ENCODE measurements around the gene SEMA3A.

The SEMA3A gene

DNA sequence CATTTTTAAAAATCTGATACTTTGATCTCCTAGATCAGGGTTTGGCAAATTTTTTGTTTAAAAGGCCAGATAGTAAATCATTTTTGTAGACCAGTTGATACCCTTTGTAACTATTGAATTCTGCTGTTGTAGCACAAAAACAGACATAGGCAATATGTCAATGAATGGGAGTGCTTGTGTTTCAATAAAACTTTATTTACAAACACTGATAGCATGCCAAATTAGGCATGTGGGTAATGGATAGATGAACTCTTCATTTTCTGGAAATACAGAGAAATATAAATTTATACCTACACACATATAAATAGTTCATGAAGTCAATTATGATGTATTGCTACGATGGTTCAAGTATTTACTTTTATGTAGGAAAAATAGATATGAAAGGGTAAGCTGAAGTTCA lies 60.4 kb downstream of the SEMA3A start:
- Histone ChIP-seq H3K4me1 (no peaks in the 10 kb centered on the region), H3K27ac (no peak overlapping the region), H3K9me3 (no peaks in the 10 kb centered on the region), H3K27me3 (no peaks in the 10 kb centered on the region), H3K36me3 (no peaks in the 10 kb centered on the region), H3K4me3 (no peak overlapping the region)
- intact Hi-C loops (cut with DNase I; ENCODE audit: low total_unique reads) = no loop called here
- no peak for DNase-seq
- TF ChIP-seq, protein P1, sequence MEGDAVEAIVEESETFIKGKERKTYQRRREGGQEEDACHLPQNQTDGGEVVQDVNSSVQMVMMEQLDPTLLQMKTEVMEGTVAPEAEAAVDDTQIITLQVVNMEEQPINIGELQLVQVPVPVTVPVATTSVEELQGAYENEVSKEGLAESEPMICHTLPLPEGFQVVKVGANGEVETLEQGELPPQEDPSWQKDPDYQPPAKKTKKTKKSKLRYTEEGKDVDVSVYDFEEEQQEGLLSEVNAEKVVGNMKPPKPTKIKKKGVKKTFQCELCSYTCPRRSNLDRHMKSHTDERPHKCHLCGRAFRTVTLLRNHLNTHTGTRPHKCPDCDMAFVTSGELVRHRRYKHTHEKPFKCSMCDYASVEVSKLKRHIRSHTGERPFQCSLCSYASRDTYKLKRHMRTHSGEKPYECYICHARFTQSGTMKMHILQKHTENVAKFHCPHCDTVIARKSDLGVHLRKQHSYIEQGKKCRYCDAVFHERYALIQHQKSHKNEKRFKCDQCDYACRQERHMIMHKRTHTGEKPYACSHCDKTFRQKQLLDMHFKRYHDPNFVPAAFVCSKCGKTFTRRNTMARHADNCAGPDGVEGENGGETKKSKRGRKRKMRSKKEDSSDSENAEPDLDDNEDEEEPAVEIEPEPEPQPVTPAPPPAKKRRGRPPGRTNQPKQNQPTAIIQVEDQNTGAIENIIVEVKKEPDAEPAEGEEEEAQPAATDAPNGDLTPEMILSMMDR (IDR thresholded peaks at IDR 0.05) = no peak

DNA sequence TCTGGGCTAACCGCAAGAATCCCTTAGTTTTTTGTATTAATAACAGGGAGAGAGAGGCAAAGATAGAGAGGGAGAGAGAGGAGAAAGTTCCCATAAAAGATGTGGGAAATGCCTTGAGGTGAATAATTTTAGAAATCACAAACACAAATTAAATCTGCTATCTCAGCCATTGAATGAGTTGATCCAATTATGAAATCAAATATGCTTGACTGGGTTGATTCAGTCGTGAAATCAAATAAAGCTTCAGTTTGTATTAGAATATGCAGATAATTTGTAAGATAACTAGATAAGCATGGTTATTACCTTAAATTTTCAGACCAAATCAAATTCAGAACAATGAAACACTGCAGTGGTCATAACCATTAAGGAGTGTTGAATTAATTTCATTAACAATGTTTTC lies 68.9 kb downstream of the SEMA3A start:
- Histone ChIP-seq H3K36me3 (no peaks in the 10 kb centered on the region), H3K4me1 (no peaks in the 10 kb centered on the region), H3K4me3 (no peak overlapping the region), H3K27me3 (no peaks in the 10 kb centered on the region), H3K27ac (no peak overlapping the region), H3K9me3 (no peaks in the 10 kb centered on the region)
- TF ChIP-seq, protein P1 (IDR thresholded peaks at IDR 0.05) = no peak
- intact Hi-C loops (cut with DNase I; ENCODE audit: low total_unique reads) = no loop called here
- DNase-seq = no peak

- H3K4me1 ChIP-seq = no peaks in the 10 kb centered on the region
- no peak for DNase-seq
- no peak overlapping the region for H3K27ac ChIP-seq
- H3K9me3 ChIP-seq = no peaks in the 10 kb centered on the region
- TF ChIP-seq, protein P1 (IDR thresholded peaks at IDR 0.05) = no peak
- intact Hi-C loops (cut with DNase I; ENCODE audit: low total_unique reads) = no loop called here
- no peaks in the 10 kb centered on the region for H3K36me3 ChIP-seq
- H3K4me3 ChIP-seq = no peak overlapping the region
- no peaks in the 10 kb centered on the region for H3K27me3 ChIP-seq
These were observed 70.5 kb downstream of the SEMA3A start for GRCh38 chr7:84123965-84124547.

DNA sequence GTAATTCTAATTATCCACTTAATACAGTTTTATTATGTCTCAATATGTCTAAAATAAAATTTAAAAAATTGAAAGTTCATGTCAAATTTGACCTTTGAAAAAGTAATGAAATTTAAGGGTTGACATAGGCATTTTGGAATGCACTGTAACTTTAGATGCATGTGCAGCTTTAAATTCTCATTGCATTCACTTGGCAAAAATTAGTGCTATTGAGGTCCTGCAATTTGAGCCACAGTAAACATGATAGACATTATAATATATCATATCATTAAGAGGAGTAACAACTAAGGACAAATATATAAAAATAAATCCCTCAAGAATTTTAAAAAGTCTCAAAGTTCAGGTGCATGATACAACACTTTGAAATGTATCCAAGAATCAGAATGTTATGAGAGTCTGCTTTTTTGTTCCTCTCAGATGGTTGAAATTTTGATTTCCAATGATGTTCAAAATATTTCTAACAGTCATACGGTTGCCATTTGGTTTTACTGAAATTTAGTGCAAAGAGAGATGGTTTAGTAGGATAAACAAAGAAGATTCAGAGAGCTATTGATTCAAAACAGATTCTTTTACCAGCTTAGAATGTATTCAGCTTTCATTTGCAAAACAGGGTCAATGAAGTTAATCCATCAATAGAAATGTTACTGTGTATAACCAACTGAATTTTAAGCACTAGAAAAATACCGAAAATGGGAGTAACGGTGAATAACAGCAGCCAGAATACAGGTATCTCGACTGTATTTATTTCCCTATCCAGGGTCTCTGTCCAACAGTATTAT lies 71.8 kb downstream of the SEMA3A start:
- intact Hi-C loops (cut with DNase I; ENCODE audit: low total_unique reads) = no loop called here
- no peak for DNase-seq
- H3K27me3 ChIP-seq = no peaks in the 10 kb centered on the region

GRCh38 chr7:84117304-84117703 lies 77.3 kb downstream of the SEMA3A start:
- H3K4me1 ChIP-seq = no peaks in the 10 kb centered on the region
- DNase-seq = no peak
- intact Hi-C loops (cut with DNase I; ENCODE audit: low total_unique reads) = no loop called here
- H3K36me3 ChIP-seq = no peaks in the 10 kb centered on the region
- H3K4me3 ChIP-seq = no peak overlapping the region
- TF ChIP-seq, protein P1 (IDR thresholded peaks at IDR 0.05) = no peak
- no peaks in the 10 kb centered on the region for H3K27me3 ChIP-seq
- no peak overlapping the region for H3K27ac ChIP-seq
- H3K9me3 ChIP-seq = no peaks in the 10 kb centered on the region

More for the DNA sequence above, 71.8 kb downstream of the SEMA3A start:
- Histone ChIP-seq H3K9me3 (no peaks in the 10 kb centered on the region), H3K4me1 (no peaks in the 10 kb centered on the region), H3K36me3 (no peaks in the 10 kb centered on the region), H3K4me3 (no peak overlapping the region), H3K27ac (no peak overlapping the region)
- TF ChIP-seq, protein P1 (IDR thresholded peaks at IDR 0.05) = no peak
